Thymus (tissue), 2 donors: ENCODE measurements around the gene FKBP7. TPM values are rescaled to one million over a fixed set of nuclear protein-coding genes. Genes with fewer than 3 reads are reported as not detected.

ENCODE experiments used
- polyA plus RNA-seq: library from polyadenylated mRNA; stranded (reverse); fragments of 200-250 nt; gene quantifications from one replicate; pipeline ENCODE4 v1.2.3, GENCODE V29; 2013
- total RNA-seq: library from RNA; stranded (reverse); fragments of 120-200 nt; gene quantifications from one replicate; pipeline ENCODE4 v1.2.4, GENCODE V29; 2013
- donor health status: healthy.

The FKBP7 gene
- total and polyA plus RNA-seq, 2 donors, result 6.5 to 7.4 TPM

Other genes starting within 250 kb of the FKBP7 start
- gene PRKRA, start 27.4 kb downstream of the FKBP7 start, total RNA-seq, result 35.3 TPM
- 65.4 TPM for gene PRKRA, start 27.4 kb downstream of the FKBP7 start, polyA plus RNA-seq
- gene PJVK, start 27.2 kb downstream of the FKBP7 start, total RNA-seq, result 1.6 TPM
- gene PJVK, start 27.2 kb downstream of the FKBP7 start, polyA plus RNA-seq, result 13.6 TPM
- 8.4 TPM for gene PLEKHA3, start 1.9 kb upstream of the FKBP7 start, total RNA-seq
- gene PLEKHA3, start 1.9 kb upstream of the FKBP7 start, polyA plus RNA-seq, result 3.8 TPM